ENCODE data around the gene SLAMF8. TPM values are rescaled to one million over a fixed set of nuclear protein-coding genes. Genes with fewer than 3 reads are reported as not detected.
A peak's percentile ranks its signal among the peaks of the same experiment; 100 is the strongest.

SLAMF8 gene
- polyA plus RNA-seq (2012; ENCODE audit: low read depth, missing spikeins) = not detected

GRCh38 chr1:159826441-159827101 lies at the start of gene SLAMF8:
SLAMF8 (plus strand) TSS chr1:159826873; CDS start chr1:159826899, 26 bp downstream.
- TF ChIP-seq PAX5 (IDR thresholded peaks at IDR 0.05; ENCODE audit: insufficient read depth, low read length, severe bottlenecking) (no peak), SPI1 (IDR thresholded peaks at IDR 0.05; ENCODE audit: low read depth, low read length) (no peak), POLR2AphosphoS5 (IDR thresholded peaks at IDR 0.05; ENCODE audit: low read depth, low read length) (no peak), TAF1 (IDR thresholded peaks at IDR 0.05; ENCODE audit: low read depth, low read length) (no peak), POU2F2 (IDR thresholded peaks at IDR 0.05; ENCODE audit: low read depth, low read length) (no peak), POLR2A (IDR thresholded peaks at IDR 0.05; ENCODE audit: low read depth, low read length) (no peak)
- no peak for DNase-seq (ENCODE audit: insufficient read length, low spot score)
- FAIRE-seq = peak; percentile 82

- DNase-seq (ENCODE audit: insufficient read length, low spot score) = no peak
- TF ChIP-seq POLR2A (IDR thresholded peaks at IDR 0.05; ENCODE audit: low read depth, low read length) = no peak
- no peak for TF ChIP-seq POLR2AphosphoS5 (IDR thresholded peaks at IDR 0.05; ENCODE audit: low read depth, low read length)
- TF ChIP-seq POU2F2 (IDR thresholded peaks at IDR 0.05; ENCODE audit: low read depth, low read length) = no peak
- no peak for TF ChIP-seq TAF1 (IDR thresholded peaks at IDR 0.05; ENCODE audit: low read depth, low read length)
- no peak for TF ChIP-seq PAX5 (IDR thresholded peaks at IDR 0.05; ENCODE audit: insufficient read depth, low read length, severe bottlenecking)
- no peak for TF ChIP-seq SPI1 (IDR thresholded peaks at IDR 0.05; ENCODE audit: low read depth, low read length)
- no peak for FAIRE-seq
Observed at GRCh38 chr1:159778266-159778665, 48.4 kb upstream of the SLAMF8 start.

- DNase-seq (ENCODE audit: insufficient read length, low spot score) = no peak
- TF ChIP-seq POLR2AphosphoS5 (IDR thresholded peaks at IDR 0.05; ENCODE audit: low read depth, low read length) (no peak), POLR2A (IDR thresholded peaks at IDR 0.05; ENCODE audit: low read depth, low read length) (no peak), SPI1 (IDR thresholded peaks at IDR 0.05; ENCODE audit: low read depth, low read length) (no peak), POU2F2 (IDR thresholded peaks at IDR 0.05; ENCODE audit: low read depth, low read length) (no peak), PAX5 (IDR thresholded peaks at IDR 0.05; ENCODE audit: insufficient read depth, low read length, severe bottlenecking) (no peak), TAF1 (IDR thresholded peaks at IDR 0.05; ENCODE audit: low read depth, low read length) (no peak)
- FAIRE-seq = no peak
Observed at GRCh38 chr1:159779403-159779851, 47.2 kb upstream of the SLAMF8 start.

GRCh38 chr1:159780583-159781582 lies 45.8 kb upstream of the SLAMF8 start, which contains the start of gene DUSP23:
DUSP23 (plus strand) TSS chr1:159780962; CDS start chr1:159781101, 139 bp downstream.
- TF ChIP-seq POLR2A (IDR thresholded peaks at IDR 0.05; ENCODE audit: low read depth, low read length) (no peak), PAX5 (IDR thresholded peaks at IDR 0.05; ENCODE audit: insufficient read depth, low read length, severe bottlenecking) (no peak), POU2F2 (IDR thresholded peaks at IDR 0.05; ENCODE audit: low read depth, low read length) (no peak), POLR2AphosphoS5 (IDR thresholded peaks at IDR 0.05; ENCODE audit: low read depth, low read length) (no peak), TAF1 (IDR thresholded peaks at IDR 0.05; ENCODE audit: low read depth, low read length) (no peak), SPI1 (IDR thresholded peaks at IDR 0.05; ENCODE audit: low read depth, low read length) (0 out of 2 replicates have a peak, but pooled peaks have one; percentile 0)
- FAIRE-seq = peak; percentile 93

GRCh38 chr1:159781992-159782391 lies 44.7 kb upstream of the SLAMF8 start:
- no peak for TF ChIP-seq TAF1 (IDR thresholded peaks at IDR 0.05; ENCODE audit: low read depth, low read length)
- FAIRE-seq (no peak), DNase-seq (ENCODE audit: insufficient read length, low spot score) (no peak)

More at GRCh38 chr1:159780583-159781582, 45.8 kb upstream of the SLAMF8 start, which contains the start of gene DUSP23:
- DNase-seq (ENCODE audit: insufficient read length, low spot score) = peak; percentile 90

GRCh38 chr1:159783724-159784123 lies 42.9 kb upstream of the SLAMF8 start:
- TF ChIP-seq POU2F2 (IDR thresholded peaks at IDR 0.05; ENCODE audit: low read depth, low read length) = no peak
- no peak for TF ChIP-seq SPI1 (IDR thresholded peaks at IDR 0.05; ENCODE audit: low read depth, low read length)
- no peak for TF ChIP-seq POLR2A (IDR thresholded peaks at IDR 0.05; ENCODE audit: low read depth, low read length)
- no peak for TF ChIP-seq POLR2AphosphoS5 (IDR thresholded peaks at IDR 0.05; ENCODE audit: low read depth, low read length)
- TF ChIP-seq PAX5 (IDR thresholded peaks at IDR 0.05; ENCODE audit: insufficient read depth, low read length, severe bottlenecking) = no peak
- TF ChIP-seq TAF1 (IDR thresholded peaks at IDR 0.05; ENCODE audit: low read depth, low read length) = no peak
- FAIRE-seq = no peak

GRCh38 chr1:159786465-159786864 lies 40.2 kb upstream of the SLAMF8 start:
- no peak for TF ChIP-seq POU2F2 (IDR thresholded peaks at IDR 0.05; ENCODE audit: low read depth, low read length)
- no peak for TF ChIP-seq SPI1 (IDR thresholded peaks at IDR 0.05; ENCODE audit: low read depth, low read length)
- DNase-seq (ENCODE audit: insufficient read length, low spot score) (no peak), FAIRE-seq (no peak)

More at GRCh38 chr1:159783724-159784123, 42.9 kb upstream of the SLAMF8 start:
- no peak for DNase-seq (ENCODE audit: insufficient read length, low spot score)

GRCh38 chr1:159786966-159787365 lies 39.7 kb upstream of the SLAMF8 start:
- DNase-seq (ENCODE audit: insufficient read length, low spot score) = no peak
- no peak for TF ChIP-seq POLR2AphosphoS5 (IDR thresholded peaks at IDR 0.05; ENCODE audit: low read depth, low read length)
- TF ChIP-seq POLR2A (IDR thresholded peaks at IDR 0.05; ENCODE audit: low read depth, low read length) = no peak
- TF ChIP-seq PAX5 (IDR thresholded peaks at IDR 0.05; ENCODE audit: insufficient read depth, low read length, severe bottlenecking) = no peak
- no peak for TF ChIP-seq POU2F2 (IDR thresholded peaks at IDR 0.05; ENCODE audit: low read depth, low read length)
- no peak for TF ChIP-seq SPI1 (IDR thresholded peaks at IDR 0.05; ENCODE audit: low read depth, low read length)
- TF ChIP-seq TAF1 (IDR thresholded peaks at IDR 0.05; ENCODE audit: low read depth, low read length) = no peak
- FAIRE-seq = no peak

GRCh38 chr1:159790237-159790917 lies 36.3 kb upstream of the SLAMF8 start:
- FAIRE-seq (peak; percentile 62), DNase-seq (ENCODE audit: insufficient read length, low spot score) (no peak)
- TF ChIP-seq POLR2AphosphoS5 (IDR thresholded peaks at IDR 0.05; ENCODE audit: low read depth, low read length) (no peak), POLR2A (IDR thresholded peaks at IDR 0.05; ENCODE audit: low read depth, low read length) (no peak), SPI1 (IDR thresholded peaks at IDR 0.05; ENCODE audit: low read depth, low read length) (no peak), PAX5 (IDR thresholded peaks at IDR 0.05; ENCODE audit: insufficient read depth, low read length, severe bottlenecking) (no peak), POU2F2 (IDR thresholded peaks at IDR 0.05; ENCODE audit: low read depth, low read length) (no peak), TAF1 (IDR thresholded peaks at IDR 0.05; ENCODE audit: low read depth, low read length) (no peak)

Measured in GM12891 (cell line).